Heart left ventricle (tissue), 13 donors: Measurements from ENCODE around the gene SH2D3C.

Source experiments
- POLR2A ChIP-seq, 2 donors: fragments of 450-650 bp; IDR thresholded peaks; one replicate each; pipeline ENCODE4 v1.6.1; 2017; ENCODE audit warnings: antibody characterized with exemption in 2 of 2, mild to moderate bottlenecking in 2 of 2, moderate library complexity in 2 of 2
- TF ChIP-seq, protein P1 (sequence below), 12 donors: fragments of 200-600 bp; sonication (generic) in 4 of 12; IDR thresholded peaks; one replicate each; pipeline versions ENCODE4 v1.5.0 to v1.8.0; 2018 to 2022; ENCODE audit warnings: antibody characterized with exemption in 12 of 12, mild to moderate bottlenecking in 5 of 12
- donor health status: ischemic (EF 13 %, LVEDD 7.1; RV severe dilation, severe dysfunction).
- donor health status: DM: no; HTN: yes; CAD: no.
- donor health status: DM: no; HTN: no; CAD: no.
- donor health status: ischemic (EF 25% LVEDD 6.9; RV normal size, moderate dysfunction).
- donor health status: ischemic (EF 25% LVEDD 5.7; RV mildly dilated, moderate dysfunction).
- donor health status: ischemic (EF 35%, LVEDD 5.7; RV mildly dilated, moderate dysfunction).
- donor health status: nonischemic (EF 11% LVEDD 7.7; RV severe dilation, severe dysfunction).
- donor health status: DM: yes; HTN: yes; CAD: no.
- donor health status: PGD.
- donor health status: ischemic (EF 29% LVEDD 5.4; RV normal size, mild dysfunction).
- donor health status: nonischemic (EF 23%, LVEDD 6.1; RV moderate dilation, normal function).

DNA sequence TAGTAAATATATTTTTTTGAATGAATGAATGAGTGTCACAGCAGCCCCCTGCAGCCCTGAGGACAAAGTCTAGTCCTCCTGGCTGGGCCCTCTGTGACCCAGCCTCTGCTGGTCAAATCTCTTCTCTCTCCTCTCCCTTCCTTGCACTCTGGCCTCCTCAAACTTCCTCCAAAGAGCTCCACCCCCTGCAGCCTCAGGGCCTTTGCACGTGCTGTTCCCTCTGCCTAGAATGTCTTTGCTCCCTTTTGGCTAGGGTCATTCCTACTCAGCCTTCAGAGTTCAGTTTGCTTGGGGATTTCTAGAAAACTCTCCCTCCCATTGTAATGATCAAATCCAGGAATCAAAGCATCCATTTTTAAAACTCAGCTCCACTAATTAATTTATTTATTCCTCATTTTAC lies 13.0 kb downstream of the SH2D3C start:
- TF ChIP-seq, protein P1, sequence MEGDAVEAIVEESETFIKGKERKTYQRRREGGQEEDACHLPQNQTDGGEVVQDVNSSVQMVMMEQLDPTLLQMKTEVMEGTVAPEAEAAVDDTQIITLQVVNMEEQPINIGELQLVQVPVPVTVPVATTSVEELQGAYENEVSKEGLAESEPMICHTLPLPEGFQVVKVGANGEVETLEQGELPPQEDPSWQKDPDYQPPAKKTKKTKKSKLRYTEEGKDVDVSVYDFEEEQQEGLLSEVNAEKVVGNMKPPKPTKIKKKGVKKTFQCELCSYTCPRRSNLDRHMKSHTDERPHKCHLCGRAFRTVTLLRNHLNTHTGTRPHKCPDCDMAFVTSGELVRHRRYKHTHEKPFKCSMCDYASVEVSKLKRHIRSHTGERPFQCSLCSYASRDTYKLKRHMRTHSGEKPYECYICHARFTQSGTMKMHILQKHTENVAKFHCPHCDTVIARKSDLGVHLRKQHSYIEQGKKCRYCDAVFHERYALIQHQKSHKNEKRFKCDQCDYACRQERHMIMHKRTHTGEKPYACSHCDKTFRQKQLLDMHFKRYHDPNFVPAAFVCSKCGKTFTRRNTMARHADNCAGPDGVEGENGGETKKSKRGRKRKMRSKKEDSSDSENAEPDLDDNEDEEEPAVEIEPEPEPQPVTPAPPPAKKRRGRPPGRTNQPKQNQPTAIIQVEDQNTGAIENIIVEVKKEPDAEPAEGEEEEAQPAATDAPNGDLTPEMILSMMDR (IDR thresholded peaks at IDR 0.05), result no peak
- TF ChIP-seq POLR2A (IDR thresholded peaks at IDR 0.05), result no peak
